HG02571 (cell line): ENCODE data around the gene CFAP100.

Source experiments
- ATAC-seq: cut with Tn5 transposase; IDR thresholded peaks from one replicate; pipeline ENCODE4 v1.9.1; 2021; ENCODE audit warnings: mild to moderate bottlenecking, moderate library complexity; ENCODE audit not compliant: unreplicated experiment

Gene CFAP100

GRCh38 chr3:126356373-126357264 lies 38.1 kb upstream of the CFAP100 start:
- no peak for ATAC-seq

GRCh38 chr3:126357295-126358037 lies 37.2 kb upstream of the CFAP100 start, which contains the start of gene KLF15:
TSS of gene KLF15 (minus strand) at chr3:126357408. CDS start at chr3:126352922, 4,486 bp downstream.
- ATAC-seq: peak; percentile 83

GRCh38 chr3:126358038-126358815 lies 36.5 kb upstream of the CFAP100 start:
- no peak for ATAC-seq

GRCh38 chr3:126358816-126359181 lies 35.9 kb upstream of the CFAP100 start:
- ATAC-seq: no peak

- no peak for ATAC-seq
Measured at GRCh38 chr3:126360046-126360713, 34.5 kb upstream of the CFAP100 start.

GRCh38 chr3:126360714-126361060 lies 34.0 kb upstream of the CFAP100 start:
- ATAC-seq: no peak

- no peak for ATAC-seq
Measured at GRCh38 chr3:126361211-126361610, 33.5 kb upstream of the CFAP100 start.

- ATAC-seq: no peak
Measured at GRCh38 chr3:126364130-126364695, 30.5 kb upstream of the CFAP100 start.

- ATAC-seq: no peak
Measured at GRCh38 chr3:126364731-126365301, 29.9 kb upstream of the CFAP100 start.

GRCh38 chr3:126365351-126366277 lies 29.1 kb upstream of the CFAP100 start:
- ATAC-seq: no peak

GRCh38 chr3:126367316-126367805 lies 27.3 kb upstream of the CFAP100 start:
- ATAC-seq: no peak

GRCh38 chr3:126369490-126369889 lies 25.2 kb upstream of the CFAP100 start:
- no peak for ATAC-seq

GRCh38 chr3:126370055-126370454 lies 24.7 kb upstream of the CFAP100 start:
- ATAC-seq: no peak

- ATAC-seq: no peak
Measured at GRCh38 chr3:126370606-126371005, 24.1 kb upstream of the CFAP100 start.

GRCh38 chr3:126371096-126371705 lies 23.5 kb upstream of the CFAP100 start:
- no peak for ATAC-seq

- no peak for ATAC-seq
Measured at GRCh38 chr3:126372413-126373145, 22.1 kb upstream of the CFAP100 start.

GRCh38 chr3:126373146-126373613 lies 21.5 kb upstream of the CFAP100 start:
- ATAC-seq: no peak
